GM18526 (cell line): ENCODE results near the gene IGFBP4.

Source experiments
- POLR2A ChIP-seq: IDR thresholded peaks from 3 replicates; pipeline ENCODE4 v1.6.1; 2011; ENCODE audit not compliant: insufficient read length; ENCODE audit errors: extremely low read depth

IGFBP4 gene

DNA sequence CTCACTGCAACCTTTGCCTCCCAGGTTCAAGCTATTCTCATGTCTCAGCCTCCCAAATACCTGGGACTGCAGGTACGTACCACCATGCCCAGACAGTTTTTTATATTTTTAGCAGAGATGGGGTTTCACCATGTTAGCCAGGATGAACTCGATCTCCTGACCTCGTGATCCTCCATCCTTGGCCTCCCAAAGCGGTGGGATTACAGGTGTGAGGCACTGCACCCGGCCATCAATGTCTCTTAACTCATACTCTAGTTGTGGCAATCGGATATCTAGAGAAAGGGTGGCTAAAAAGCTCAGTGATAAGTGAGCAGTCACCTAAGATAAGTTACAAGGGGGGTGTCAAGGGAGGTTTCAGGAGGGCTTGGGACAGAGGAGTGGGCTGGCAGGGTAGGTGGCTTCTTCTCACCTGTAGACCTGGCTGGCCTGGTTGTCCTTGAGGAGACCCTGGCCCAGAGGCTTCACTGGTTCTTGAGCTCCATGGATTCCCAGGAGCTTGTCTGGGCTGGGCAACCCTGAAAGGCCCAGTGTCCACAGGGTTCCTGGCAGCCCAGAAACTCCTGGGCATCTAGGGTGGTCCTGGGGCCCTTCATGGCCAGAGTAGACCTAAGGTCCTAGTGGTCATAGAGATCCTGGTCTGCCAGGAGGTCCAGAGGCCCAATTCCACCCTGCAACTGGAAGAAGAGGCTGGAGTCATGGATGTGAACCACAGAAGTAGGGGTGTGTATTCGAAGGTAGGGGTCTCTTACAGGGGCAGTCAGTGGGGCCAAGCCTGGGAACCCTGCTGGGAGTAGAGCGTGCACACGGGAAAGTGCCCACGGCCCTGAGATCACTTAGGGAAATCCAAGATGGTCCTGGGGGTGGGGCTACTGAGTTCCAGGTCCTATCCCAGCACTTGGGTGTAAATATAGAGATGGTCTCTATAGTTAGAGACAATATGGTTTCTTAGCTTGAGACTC lies 12.7 kb upstream of the IGFBP4 start:
- TF ChIP-seq POLR2A = no peak

DNA sequence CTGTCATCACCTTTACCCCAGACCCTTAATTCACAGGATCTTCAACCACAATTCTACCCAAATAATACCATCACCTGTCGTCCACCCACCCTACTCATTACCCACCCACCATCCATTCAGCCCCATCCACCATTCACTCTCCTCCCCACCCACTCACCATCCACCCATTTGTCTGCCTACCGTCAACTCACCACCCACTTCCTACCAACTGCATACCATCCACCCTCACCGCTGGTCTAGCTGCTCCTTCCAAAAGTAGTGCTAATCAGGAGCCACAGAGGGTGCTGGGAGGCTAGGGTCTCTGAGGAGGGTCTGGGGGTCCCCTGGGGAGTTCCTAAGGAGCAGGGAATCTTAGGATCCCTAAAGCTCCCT lies 12.0 kb upstream of the IGFBP4 start:
- TF ChIP-seq POLR2A = no peak

DNA sequence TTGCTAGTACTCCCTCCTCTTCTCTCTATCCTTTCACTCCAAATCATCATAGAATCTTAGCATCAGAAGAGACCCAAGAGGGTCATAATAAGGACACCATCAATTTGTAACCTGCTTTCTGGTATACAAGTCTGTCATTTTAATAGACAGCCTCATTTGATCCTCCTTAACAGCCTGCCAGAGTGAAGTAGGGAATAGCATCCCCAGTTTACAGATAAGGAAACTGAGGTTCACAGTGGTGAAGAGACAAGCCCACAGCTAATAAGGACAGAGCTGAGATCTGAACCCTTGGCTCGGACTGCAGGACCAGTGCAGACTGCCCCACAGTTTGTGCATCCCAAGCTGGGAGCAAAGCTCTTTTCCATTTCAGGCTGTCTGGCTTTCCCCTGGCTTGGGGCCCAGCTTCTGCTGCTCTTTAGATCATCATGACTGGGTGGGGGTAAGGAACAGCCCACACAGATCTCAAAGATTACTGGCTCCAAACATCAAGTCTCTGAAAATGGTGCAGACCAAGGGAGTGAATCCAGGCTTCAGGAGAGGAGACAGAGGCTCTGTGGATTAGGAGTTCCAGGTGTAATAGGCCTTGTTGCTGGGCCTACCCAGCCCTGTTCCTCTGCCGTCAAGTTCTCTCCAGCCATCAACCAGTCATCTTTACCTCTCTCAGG lies 10.3 kb upstream of the IGFBP4 start:
- no peak for TF ChIP-seq POLR2A

DNA sequence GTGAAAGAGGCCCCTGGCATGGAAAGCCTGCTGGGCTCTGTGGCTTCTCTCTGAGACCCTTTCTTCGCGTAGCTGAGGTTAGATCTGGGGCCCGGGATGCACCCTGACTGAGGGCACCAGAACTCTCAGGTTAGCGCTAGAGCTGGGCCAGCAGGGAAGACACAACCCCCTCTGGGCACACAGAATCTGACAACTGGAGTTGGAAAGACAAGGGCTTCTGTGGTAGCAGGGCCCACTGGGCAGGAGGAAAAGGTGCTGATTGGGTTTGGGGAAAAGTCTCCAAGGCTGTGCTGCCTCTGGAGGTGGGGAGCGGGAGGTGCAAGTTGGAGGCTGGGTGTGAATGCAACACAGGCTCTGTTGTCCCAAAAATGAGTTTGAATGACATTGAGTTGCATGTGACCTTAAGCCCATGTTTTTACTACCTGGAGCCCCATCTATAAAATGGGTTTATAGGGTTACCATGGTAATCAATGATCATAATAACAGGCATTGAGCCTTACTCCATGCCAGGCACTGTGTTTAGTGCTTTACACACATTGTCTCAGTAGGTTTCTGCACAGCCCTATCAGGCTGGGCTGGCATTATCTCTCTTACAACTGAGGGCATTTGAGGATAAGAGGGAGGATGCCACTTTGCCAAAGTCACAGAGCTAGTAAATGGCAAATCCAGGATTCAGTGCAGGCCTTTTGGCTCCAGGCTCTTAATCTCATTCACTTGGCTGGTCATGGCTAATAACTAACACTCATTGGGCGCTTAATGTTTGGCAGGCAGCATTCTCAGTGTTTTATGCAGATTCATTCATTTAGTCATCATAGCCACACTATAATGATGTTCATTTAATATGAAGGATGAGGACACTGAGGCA lies 9.5 kb upstream of the IGFBP4 start:
- no peak for TF ChIP-seq POLR2A

DNA sequence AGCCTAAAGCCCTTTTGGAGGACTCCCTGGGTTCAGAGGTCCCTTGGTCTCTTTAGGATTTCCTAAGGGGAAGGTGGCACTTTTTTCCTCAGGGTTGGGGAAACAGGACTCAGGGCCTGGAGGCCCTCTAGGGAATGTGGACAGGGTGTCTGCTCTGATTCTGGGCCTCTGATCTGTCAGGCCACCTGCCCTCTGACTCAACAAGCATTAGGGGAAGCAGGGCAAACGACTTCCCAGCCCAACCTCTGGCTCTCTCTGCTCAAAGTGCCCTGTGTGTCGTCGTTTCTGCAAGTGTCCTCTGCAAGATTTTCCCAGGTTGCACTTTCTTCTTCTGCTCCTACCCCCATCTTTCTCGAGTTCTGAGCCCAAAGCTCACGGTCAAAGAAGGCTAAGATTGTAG lies 6.6 kb upstream of the IGFBP4 start:
- no peak for TF ChIP-seq POLR2A

DNA sequence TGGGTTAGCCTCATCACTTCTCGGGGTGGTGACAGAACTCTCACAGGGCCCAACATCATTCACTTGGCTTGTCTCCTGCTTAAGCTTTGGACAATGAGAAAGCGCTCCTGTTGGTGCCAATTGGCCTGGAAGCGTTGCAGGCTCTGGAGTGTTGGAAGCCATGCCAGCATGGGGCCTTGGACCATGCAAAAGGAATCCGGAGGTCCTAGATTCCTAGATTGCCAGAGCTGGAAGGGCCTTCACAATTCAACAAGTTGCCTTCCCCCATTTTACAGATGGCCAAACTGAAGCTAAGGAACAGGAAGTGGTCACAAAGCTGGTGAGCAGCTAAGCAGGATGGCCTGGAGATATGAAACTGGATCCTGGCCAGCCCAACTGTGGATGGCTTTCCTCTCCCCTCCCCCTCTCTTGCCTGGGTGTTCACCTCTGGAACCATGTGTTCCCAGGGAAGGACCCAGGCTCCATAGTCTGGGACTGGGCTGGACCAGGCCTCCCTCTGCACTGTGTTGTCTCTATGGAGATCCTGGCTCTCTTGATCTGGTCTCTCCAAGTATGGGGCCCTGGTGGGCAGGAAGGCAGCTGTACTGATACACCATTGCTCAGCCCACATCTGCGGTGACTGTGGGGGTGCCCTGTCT lies 6.0 kb upstream of the IGFBP4 start:
- no peak for TF ChIP-seq POLR2A

DNA sequence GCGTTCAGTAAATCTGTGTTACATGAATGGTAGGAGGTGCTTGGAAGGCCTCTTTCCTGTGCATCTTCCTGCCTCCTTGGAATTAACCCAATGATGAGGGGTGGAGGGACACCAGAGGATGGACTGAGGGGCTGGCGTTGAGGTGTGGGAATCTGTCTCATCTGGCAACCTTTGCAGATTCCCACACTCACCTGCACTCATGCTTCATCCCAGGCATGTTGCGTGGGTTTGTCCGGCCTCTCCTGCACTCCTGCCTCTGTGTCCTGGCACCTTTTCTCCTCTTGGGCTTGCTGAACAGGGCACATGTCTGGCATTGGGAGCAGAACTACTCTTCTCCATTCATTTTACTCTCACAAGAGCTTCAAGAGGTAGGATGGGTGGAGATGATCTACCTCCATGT lies 3.1 kb upstream of the IGFBP4 start:
- TF ChIP-seq POLR2A = no peak

DNA sequence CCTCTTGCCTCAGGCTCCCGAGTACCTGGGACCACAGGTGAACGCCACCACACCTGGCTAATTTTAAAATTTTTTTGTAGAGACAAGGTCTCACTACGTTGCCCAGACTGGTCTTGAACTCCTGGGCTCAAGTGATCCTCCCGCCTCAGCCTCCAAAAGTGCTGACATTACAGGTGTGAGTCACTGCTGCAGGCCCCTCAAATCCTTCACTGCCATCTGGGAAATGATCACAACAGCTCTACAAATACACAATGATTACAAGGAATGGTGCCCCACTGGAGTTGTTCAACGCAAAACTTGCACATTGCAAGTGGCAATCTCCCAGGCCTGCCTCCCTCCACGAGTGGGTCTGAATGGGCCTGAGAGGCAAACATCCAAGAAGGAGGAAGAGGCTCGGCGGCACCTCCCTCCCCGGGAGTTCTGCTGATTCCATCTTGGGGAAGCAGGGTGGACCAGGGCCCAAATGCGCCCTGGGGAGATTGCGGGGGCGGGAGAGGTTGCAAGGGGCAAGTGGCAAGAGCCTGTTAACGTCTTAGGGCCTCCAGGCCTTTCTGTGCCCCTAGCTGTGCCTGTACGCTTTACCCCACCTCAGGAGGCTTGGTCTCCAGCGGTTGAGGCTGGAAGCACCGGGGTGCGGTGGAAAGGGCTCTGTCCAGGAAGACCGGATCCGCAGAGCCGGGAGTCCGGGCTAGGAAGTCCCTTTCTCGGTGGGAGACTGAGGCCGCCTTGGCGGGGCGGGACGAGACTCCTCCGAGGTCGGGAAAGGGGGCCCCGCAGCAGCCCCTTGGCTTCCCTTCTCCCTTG lies 656 bp upstream of the IGFBP4 start:
- no peak for TF ChIP-seq POLR2A

DNA sequence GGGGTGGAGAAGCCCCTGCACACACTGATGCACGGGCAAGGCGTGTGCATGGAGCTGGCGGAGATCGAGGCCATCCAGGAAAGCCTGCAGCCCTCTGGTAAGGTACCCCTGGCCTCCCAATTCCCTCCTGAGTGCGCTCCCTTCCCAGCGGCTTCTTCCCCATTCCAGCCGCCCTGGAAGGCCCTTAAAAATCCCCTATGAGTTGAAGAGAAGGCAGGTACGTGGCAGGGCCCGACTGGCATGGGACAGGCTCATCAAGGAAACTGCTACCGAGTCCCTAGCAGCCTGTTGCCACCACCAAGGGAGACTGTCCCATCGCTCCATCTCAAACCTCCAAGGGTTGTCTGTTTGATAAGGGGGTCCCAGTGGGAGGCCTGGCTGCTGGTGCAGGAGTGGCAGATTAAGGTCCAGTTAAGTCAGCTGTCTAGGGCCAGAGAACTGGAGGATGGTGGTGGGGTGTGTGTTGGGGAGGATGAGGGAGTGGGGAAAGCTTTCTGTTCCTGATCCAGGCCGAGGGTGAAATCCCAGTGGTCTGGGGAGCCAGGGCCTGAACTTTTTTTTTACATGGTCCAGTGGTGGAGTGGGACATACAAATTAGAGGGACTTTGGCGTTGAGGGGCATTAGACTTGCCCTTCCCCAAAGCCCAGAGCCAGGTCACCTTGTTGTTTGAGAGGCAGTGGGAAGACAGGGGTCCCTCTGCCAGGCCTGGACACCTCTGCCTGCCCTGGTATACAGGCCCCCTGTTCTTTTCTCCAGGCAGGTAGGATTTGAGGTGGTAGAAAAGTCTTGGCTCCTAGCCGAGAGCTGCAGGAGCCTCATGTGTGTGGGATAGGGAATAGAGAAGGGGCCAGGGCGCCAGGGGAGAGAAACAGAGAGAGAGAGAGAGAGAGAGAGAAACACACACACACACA lies 994 bp downstream of the IGFBP4 start:
- TF ChIP-seq POLR2A = no peak

DNA sequence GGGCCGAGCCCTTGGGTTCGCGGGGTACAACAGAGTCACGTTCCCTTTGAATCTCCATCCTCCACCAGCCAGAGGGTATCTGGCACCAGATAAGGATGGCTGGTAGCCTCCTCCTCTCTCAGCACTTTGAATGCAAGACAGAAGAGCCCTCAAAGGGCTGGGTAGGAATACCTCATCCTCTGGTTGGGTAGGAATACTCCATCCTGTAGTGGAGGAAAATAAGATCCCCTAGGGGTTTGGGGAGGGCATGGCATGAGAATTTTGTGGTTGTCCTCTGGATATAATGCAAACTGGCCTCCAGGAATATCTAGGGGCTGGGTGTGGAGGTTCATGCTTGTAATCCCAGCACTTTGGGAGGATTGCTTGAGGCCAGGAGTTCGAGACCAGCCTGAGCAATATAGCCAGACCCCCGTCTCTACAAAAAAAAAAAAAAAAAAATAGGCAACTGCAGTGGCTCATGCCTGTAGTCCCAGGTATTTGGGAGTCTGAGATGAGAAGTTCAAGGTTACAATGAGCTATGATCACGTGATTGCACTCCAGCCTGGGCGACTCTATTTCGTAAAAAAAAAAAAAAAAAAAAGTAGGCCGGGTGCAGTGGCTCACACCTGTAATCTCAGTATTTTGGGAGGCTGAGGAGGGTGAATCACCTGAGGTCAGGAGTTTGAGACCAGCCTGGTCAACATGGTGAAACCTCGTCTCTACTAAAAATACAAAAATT lies 2.7 kb downstream of the IGFBP4 start:
- no peak for TF ChIP-seq POLR2A

DNA sequence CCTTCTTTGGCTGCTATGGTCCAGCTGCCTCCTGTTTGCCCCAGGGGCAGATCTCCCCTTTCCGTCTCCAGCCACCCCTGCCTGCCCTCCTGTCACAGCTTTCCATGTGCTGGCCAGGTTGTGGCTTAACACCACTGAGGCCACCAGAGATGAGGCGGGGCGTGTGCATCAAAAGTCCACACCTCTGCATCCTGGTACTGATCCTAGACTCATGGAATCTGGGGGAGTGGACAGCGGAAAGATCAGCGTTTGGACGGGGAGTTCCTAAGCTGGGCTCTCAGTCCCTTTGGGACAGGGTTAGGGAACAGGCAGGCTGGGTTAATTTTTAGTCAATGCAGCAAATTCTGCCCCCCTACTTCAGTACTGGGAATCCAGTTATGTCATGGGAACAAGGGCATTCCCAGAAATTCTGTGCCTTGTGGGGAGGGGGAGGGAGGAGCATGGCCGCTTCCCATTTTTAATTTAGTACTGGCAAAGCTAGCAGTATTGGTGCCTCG lies 3.9 kb downstream of the IGFBP4 start:
- TF ChIP-seq POLR2A = no peak

DNA sequence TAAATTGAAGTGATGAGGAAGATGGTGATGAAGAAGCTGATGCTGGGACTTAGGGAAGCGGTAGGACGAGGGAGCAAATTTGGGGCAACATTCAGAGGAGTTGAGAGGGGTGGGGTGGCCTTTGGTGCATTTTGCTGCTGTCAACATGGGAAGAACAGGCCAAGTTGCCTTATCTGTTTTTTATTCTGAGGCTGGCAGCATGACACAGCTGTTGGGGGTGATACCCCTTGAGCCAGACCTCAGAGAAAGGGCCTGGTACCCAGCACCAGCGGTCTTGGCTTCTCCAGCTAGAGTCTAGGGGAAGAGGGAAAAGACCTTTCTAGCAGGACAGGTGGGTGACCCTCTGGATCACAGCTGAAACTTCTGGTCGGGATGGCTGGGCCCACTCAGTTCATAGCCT lies 4.6 kb downstream of the IGFBP4 start:
- TF ChIP-seq POLR2A = no peak
